Measurements from ENCODE around the gene ABCC8. TPM values are rescaled to one million over a fixed set of nuclear protein-coding genes. Genes with fewer than 3 reads are reported as not detected.

The ABCC8 gene
- total RNA-seq, 3 donors from 2014 or later, result 3.8 to 10.8 (median 10.5) TPM

DNA sequence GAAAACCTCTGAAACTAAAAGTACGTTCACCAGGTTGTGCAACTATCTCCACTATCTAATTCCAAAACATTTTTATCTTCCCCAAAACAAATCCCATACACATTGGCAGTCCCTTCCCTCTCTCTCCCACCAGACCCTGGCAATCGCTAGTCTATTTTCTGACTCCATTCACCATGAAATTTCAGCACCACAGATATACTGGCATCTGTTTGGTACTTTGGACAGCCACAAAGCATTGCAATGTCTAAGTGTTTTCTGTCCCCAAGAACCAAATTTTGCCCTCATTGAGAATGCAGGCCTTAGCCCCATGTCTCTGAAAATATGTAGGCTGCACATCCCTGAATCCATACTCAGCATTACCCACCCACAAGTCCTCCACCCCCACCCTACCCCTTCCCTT is 60.2 kb downstream of the ABCC8 start:
- H3K27me3 ChIP-seq, result peaks cover 0 to 6% of the 10 kb centered on the region in 2 donors
- TF ChIP-seq, protein P1, sequence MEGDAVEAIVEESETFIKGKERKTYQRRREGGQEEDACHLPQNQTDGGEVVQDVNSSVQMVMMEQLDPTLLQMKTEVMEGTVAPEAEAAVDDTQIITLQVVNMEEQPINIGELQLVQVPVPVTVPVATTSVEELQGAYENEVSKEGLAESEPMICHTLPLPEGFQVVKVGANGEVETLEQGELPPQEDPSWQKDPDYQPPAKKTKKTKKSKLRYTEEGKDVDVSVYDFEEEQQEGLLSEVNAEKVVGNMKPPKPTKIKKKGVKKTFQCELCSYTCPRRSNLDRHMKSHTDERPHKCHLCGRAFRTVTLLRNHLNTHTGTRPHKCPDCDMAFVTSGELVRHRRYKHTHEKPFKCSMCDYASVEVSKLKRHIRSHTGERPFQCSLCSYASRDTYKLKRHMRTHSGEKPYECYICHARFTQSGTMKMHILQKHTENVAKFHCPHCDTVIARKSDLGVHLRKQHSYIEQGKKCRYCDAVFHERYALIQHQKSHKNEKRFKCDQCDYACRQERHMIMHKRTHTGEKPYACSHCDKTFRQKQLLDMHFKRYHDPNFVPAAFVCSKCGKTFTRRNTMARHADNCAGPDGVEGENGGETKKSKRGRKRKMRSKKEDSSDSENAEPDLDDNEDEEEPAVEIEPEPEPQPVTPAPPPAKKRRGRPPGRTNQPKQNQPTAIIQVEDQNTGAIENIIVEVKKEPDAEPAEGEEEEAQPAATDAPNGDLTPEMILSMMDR (IDR thresholded peaks at IDR 0.05), result no peak
- TF ChIP-seq POLR2A (IDR thresholded peaks at IDR 0.05) (no peak), POLR2AphosphoS5 (IDR thresholded peaks at IDR 0.05) (no peak)

DNA sequence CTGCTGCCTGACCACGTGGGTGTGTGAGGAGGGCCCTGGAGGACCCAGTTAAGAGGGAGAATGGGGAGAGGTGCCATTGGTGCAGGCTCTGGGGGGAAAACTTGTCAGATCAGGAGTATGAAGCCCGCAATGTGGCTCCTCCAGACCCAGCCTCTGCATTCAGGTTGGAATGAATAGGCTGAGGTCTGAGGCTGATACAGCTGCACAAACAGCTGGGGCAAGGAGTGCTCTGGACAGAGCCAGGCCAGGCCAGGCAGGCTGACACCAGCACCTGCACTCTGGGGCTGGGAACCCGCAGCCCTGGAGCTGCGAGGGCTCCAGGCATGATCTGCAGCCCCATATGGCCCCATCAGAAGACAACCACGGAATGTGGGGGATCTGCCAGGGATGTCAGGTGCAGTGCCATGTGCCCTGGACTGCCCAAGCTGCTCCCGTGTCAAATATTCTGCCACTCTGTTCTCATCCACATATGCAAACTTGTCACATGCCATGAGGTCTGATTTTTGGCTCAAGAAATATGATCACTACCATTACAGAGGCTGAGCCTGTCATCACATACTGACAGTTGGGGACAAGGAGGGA is 61.0 kb downstream of the ABCC8 start:
- no peak overlapping the region for H3K27ac ChIP-seq
- no peak for DNase-seq (ENCODE audit: low spot score in 2 of 2)
- H3K4me1 ChIP-seq, result no peaks in the 10 kb centered on the region
- H3K27me3 ChIP-seq, result peaks cover 0 to 6% of the 10 kb centered on the region in 2 donors
- no peak overlapping the region for H3K4me3 ChIP-seq
- TF ChIP-seq, protein P1 (IDR thresholded peaks at IDR 0.05), result no peak
- TF ChIP-seq POLR2AphosphoS5 (IDR thresholded peaks at IDR 0.05), result no peak
- TF ChIP-seq POLR2A (IDR thresholded peaks at IDR 0.05), result no peak
- intact Hi-C loops (cut with DNase I; ENCODE audit: low total_unique reads), result no loop called here
- H3K9me3 ChIP-seq, result no peaks in the 10 kb centered on the region
- no peaks in the 10 kb centered on the region for H3K36me3 ChIP-seq

More for the DNA sequence above, 60.2 kb downstream of the ABCC8 start:
- Histone ChIP-seq H3K27ac (no peak overlapping the region), H3K9me3 (no peaks in the 10 kb centered on the region), H3K4me3 (no peak overlapping the region), H3K4me1 (no peaks in the 10 kb centered on the region), H3K36me3 (no peaks in the 10 kb centered on the region)
- no peak for DNase-seq (ENCODE audit: low spot score in 2 of 2)
- intact Hi-C loops (cut with DNase I; ENCODE audit: low total_unique reads), result no loop called here

DNA sequence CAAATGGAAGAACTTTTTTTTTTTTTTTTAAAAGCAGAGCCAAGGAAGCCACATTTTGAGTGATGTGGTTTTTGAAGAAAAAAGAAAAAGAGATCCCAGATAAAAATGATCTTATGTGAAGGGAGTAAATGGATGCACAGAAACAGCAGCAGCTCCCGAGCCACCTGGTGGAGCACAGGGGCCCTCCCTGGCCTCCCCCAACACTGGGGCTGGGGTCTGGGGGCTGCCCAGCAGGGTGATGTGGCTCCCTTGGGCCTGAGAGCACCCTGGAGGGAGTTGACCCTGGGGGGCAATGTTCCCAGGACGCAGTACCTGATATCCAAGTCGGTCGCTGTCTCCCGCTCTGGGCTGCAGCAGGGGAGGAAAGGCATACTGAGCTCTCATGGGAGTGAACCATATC is 61.7 kb downstream of the ABCC8 start:
- H3K27ac ChIP-seq, result no peak overlapping the region
- H3K4me3 ChIP-seq, result no peak overlapping the region
- no peaks in the 10 kb centered on the region for H3K4me1 ChIP-seq
- H3K27me3 ChIP-seq, result peaks cover 0 to 6% of the 10 kb centered on the region in 2 donors
- no peaks in the 10 kb centered on the region for H3K36me3 ChIP-seq
- intact Hi-C loops (cut with DNase I; ENCODE audit: low total_unique reads), result no loop called here
- no peaks in the 10 kb centered on the region for H3K9me3 ChIP-seq
- TF ChIP-seq POLR2A (IDR thresholded peaks at IDR 0.05), result no peak
- TF ChIP-seq, protein P1 (IDR thresholded peaks at IDR 0.05), result no peak
- TF ChIP-seq POLR2AphosphoS5 (IDR thresholded peaks at IDR 0.05), result no peak
- no peak for DNase-seq (ENCODE audit: low spot score in 2 of 2)

DNA sequence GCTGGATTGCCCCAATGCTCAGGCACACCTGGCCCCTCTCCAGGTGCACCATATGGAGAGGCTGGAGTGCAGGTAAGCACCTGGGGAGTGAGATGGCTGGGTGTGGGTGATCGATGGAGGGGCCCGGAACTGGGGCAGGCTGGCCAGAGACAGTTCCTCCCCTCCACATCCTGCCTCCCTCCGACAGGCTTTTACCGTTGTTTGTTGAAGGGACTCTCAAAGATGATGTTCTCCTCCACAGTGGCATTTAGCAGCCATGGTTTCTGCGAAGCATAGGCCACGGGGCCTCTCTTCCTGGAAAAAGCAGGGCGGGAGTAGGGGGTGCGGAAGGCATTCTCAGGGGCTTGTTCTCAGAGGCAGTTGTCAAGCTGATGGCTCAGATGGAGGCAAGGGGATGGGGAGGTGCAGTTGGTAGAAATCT is 62.3 kb downstream of the ABCC8 start:
- no peak for DNase-seq (ENCODE audit: low spot score in 2 of 2)

More for the DNA sequence above, 62.3 kb downstream of the ABCC8 start:
- intact Hi-C loops (cut with DNase I; ENCODE audit: low total_unique reads), result no loop called here
- H3K27me3 ChIP-seq, result peaks cover 0 to 6% of the 10 kb centered on the region in 2 donors
- H3K4me1 ChIP-seq, result no peaks in the 10 kb centered on the region
- TF ChIP-seq, protein P1 (IDR thresholded peaks at IDR 0.05), result no peak
- TF ChIP-seq POLR2AphosphoS5 (IDR thresholded peaks at IDR 0.05) (no peak), POLR2A (IDR thresholded peaks at IDR 0.05) (no peak)
- H3K36me3 ChIP-seq, result no peaks in the 10 kb centered on the region
- H3K4me3 ChIP-seq, result no peak overlapping the region
- H3K27ac ChIP-seq, result peak overlapping the region in 1 of 2 donors; percentile 39
- H3K9me3 ChIP-seq, result no peaks in the 10 kb centered on the region
